ENCODE results near the gene PTPRU.
"Not testable (repeated sequence)": the region's sequence is repeated elsewhere in the genome, so short reads cannot be mapped to it uniquely, and the experiment has no call there.

The PTPRU gene

DNA sequence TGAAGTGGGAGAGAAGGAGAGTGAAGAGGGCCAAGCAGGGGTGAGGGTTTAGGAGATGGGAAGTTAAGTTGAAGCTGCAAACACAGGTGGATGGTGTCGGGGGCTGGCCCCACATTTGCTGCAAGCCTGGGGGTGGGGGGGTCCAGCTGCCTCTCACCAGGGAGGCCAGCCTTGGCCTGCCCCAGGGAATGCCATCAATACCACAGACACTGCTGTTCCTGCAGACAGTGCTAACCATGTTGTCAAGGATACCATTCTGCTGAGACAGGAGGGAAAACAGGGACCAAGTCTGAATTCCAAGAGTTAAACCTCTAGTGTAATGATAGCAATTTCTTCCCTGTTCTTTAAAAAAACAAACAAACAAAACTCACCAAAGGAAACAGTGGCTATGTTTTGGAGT, 13.6 kb upstream of the PTPRU start:
- DNase-seq: no peak

DNA sequence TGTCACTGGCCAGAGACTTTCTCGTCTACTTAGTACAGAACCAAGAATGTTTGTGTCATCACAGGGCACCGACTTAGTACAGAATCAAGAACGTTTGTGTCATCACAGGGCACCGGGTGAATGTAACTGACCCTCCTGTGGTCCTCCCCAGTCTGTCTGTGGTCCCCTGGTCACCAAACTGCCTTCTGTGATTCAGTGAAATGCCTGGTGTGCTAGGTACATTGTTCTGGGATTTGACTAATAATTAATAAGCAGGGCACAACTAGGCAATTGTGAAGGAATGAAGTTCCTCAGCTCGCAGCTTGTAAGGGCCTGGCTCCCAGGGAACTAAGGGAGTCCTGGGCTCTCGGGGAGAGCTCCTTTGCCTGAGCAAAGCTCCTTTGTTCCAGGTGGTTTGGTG, 12.8 kb upstream of the PTPRU start:
- no peak for DNase-seq

DNA sequence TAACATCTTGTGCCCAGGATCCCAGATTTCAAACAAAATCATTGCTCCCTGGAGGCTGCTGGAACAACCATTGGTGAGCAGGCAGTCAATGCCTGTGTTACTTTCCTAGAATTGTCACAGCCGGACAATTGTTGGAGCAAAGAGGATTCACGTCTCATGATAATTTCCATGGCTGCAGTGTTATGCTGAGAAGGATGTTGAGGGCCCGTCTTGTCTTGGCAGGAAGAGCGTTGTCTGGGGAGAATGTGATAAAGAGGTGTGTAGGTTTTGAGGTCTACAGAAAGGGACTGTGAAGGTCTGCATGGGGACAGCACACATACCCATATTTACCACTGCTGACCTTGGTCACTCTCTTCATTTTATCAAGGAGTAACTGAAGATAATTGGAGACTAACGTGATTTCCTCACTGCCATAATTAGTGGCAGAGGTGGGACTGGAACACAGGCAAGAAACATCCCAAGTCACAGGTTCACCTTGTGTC, 11.9 kb upstream of the PTPRU start:
- DNase-seq: no peak

DNA sequence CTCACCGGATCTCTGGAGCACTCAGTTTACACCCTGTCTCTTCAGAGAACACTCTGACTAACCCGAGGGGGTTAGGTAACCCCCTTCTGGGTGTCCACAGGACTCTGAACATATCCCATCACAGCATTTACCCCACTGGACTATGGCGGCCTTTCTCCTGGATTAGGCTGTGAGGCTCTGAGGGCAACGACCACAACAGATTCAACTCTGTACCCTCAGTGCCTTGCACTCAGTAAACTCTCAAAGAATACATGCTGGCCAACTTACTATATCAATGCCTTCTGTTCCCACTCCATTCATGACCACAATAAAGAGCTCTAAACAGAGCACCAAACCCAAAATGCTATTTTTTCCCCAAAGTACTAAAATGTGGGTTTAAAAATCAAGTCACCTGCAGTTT, 11.0 kb upstream of the PTPRU start:
- DNase-seq: no peak

DNA sequence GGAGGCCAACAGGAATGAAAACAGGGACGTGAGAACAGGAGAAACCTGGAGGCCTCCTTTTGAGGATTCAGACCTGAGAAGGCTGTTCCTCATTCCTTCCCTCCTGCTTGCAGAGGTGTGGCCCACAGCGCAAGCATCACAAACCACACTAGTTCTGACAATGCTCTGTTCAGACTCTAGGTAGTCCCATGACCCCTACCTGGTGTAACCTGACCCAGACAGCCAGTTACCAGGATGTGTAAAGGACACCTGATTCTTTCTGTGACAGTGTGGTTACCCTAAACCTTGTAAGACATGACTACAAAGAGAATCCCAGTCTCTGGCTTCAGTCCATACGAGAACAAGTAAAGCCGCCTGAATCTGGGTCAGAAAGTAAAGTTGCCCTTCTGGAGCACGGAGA, 8.8 kb upstream of the PTPRU start:
- no peak for DNase-seq

DNA sequence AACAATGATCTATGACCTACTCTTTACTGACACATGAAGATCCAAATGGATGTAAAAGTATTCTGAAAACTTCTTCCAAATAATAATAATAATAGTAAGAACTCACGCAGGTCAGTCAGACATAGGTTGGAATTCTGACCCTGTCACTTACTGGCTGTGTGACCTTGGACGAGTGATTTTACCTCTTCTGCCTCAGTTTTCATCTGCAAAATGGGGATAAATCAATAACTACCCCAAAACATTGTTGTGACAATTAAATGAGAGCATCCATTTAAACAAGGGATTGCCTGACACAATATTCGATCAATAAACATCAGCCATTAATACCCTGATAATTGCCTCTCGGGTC, 6.1 kb upstream of the PTPRU start:
- no peak for DNase-seq

DNA sequence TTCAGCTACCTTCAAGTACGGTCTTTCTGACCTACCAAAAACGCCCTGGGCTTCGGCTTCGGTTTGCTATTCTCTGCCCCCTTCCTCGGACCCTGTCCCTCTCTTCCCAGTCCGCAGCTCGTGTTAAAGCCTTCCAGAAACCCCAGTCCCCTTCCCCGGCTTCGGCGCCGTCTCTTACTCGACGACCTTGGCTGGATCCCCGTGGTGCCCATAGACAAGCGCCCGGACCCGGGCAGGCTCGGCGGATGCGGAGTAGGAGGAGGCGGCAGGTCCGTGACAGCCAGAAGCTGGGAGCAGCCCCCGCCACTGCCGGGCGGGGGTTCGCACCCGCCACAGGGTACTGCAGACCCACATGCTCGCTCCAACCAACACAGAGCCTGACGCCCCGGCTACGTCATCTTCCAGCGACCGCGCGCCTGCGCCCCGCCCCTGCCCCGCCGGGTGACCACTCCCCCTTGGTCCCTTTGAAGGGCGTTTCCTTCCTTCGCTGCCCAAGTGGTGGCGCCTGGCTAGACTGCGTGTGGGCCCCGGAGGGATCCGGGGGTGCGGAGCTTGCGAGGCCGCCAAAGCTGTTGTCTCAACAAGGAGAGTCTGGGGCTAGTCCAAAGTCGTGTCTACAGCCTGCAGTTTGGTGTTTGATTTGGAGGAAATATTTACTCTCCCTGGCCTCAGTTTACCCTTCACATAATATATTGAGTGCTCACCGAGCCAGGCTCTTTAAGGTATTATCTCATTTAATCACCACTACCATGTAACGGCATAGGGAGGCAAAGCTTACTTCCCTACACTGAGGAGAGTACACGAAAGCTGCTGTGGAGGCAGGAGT, 5.6 kb upstream of the PTPRU start, which contains the start of gene MECR:
Gene MECR (minus strand): TSS at position 382 of the 826 bp plus-strand sequence. CDS start 28 bp downstream, at position 354.
- DNase-seq: peak; percentile 91

DNA sequence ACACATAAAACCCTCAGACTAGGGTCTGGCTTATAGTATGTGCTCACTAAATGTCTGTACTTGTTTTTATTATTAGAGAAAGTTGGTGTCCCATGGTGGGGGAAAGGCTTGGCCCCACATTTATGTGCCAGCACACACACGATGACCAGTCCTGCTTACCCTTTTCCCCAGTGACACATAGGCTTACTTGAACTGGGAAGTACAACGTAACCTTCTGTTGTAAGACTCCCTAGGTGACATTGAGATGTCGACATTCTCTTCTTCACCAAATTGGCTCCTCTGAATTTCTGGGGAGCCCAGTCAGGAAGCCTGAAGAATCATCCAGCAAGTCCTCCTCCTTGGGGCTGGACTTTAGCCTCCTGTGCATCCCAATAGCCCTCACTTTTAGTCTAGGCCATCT, 3.9 kb upstream of the PTPRU start:
- peak; percentile 25 for DNase-seq

DNA sequence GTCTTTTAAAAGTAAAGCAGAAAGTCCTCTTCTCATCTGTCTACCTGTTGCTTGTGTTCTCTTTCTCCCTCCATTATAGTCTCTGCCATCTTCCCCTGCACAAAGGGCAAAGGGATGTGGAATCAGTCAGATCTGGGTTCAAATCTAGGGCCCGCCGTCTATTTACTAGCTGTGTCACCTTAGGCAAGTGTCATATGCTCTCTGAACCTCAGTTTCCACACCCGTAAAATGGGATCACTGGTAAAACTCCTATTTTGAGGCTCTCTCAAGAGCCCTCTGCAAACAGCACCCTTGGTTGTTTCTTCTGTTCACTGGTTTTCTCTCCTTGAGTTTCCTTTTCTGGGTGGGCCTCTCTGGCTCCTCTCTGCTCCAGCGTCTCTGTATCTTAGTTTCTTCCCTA, 2.6 kb upstream of the PTPRU start:
- DNase-seq: no peak

DNA sequence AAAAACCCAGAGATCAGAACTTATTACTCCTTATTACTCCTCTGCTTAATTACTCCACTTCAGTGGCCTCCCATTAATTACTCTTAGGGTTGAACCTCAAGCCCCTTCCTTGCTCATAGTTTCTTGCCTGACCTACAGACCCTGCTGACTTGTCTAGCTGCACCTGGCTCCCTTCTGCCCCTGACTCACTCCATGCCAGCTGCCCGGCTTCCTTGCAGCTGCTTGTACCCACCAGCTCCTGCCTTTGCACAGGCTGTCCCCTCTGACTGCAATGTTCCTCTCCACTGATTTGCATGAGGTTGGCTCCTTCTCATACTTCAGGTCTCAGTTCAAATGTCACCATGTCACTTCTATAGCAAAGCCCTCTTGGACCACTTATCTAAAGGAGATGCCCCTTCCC, 1.9 kb upstream of the PTPRU start:
- DNase-seq: no peak

DNA sequence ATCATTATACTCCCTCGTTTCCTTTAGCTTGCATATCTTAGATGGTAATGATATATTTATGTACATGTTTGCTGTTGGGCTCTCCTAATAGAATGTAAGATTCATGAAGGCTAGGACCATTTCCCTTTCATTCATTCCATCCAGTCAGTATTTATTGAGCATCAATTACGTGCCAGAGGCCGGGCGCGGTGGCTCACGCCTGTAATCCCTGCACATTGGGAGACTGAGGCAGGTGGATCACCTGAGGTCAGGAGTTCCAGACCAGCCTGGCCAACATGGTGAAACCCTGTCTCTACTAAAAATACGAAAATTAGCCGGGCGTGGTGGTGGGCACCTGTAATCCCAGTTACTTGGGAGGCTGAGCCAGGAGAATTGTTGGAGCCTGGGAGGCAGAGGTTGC, 1.4 kb upstream of the PTPRU start:
- not testable (repeated sequence) for DNase-seq

DNA sequence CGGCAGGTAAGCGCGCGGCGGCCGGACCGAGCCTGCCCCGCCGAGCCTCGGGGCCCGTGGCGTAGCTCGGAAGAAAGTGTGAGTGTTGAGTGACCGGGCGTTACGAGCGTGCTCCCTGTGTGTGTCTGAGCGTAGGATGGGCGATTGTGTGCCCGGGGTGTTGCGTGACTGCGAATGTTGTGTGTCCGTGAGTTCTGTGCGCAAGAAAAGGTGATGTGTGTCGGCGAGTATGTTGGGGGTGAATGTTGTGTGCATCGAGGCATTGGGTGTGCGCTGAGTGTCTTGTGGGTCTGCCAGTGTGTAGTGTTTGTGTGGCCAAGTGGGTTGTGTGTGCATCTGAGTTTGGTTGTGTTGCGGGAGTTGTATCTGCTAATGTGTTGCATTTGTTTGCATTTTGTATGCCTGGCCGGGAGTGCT, 398 bp downstream of the PTPRU start:
- DNase-seq: no peak

DNA sequence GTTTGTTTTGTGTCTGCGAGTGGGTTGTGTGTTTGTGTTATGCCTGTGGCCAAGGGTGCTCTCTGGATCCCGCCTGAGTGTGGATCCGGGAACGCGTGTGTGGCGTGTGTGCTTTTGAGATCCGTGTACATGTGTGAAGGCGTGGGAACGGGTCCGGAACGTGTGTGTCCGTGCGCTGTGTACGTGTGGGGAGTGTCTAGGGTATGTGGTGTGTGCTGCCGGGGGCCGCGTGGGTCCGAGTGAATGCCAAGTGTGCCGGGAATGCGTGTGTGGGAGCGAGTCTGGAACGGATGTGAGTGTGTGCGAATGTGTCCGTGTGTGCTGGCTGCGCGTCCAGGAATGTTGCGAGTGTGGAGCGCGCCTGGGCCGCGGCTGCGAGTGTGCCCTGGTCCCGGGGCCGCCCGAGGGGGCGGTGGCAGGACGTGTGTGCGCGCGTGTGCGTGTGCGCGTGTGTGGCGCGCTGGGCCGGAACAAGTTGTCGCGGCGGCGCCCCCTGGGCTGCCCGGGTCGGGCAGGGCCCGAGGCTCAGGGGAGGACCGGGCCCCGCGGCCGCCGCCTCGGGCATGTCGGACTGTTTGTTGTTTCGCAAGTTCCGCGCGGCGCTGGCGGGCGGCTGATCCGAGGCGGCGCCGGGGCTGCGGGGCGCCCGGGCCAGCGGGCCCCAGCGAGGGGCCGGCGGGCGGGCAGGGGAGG, 953 bp downstream of the PTPRU start:
- DNase-seq: peak; percentile 27

DNA sequence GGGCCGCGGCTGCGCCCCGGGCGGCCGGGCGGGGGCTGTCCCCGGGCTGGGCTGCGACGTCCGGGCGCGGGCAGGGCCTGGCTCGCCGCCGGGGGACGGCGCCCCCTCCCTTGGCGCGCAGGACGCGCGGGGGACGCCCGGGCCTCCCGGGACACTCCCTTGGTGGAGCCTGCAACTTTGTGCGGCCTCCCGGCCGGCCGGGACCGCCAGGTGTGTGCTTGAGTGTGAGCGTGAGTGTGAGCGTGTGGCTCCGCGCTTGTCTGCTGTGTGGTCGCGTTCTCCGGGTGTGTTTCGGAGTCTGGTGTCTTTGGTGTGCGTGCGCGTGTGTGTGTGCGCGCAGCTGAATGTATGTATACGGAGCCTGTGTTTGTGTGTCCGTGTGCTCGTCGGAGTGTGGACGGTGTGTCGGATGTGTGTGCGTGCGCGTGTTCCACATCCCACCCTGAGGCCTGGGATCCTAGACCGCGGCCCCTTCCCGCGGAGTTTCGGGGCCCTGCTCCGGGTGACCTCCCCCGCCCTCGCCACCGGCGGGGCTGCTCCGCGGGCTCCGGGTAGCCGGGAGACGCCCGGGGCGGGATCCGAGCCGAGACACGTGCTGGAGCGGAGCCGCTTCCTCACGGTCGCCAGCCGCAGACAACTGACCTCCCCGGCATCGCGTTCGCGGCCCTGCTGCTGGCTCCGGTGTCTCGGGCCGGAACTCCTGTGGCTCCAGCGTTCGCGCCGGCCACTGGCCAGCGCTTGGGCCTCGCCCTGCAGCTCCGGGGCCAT, 1.7 kb downstream of the PTPRU start:
- DNase-seq: no peak

DNA sequence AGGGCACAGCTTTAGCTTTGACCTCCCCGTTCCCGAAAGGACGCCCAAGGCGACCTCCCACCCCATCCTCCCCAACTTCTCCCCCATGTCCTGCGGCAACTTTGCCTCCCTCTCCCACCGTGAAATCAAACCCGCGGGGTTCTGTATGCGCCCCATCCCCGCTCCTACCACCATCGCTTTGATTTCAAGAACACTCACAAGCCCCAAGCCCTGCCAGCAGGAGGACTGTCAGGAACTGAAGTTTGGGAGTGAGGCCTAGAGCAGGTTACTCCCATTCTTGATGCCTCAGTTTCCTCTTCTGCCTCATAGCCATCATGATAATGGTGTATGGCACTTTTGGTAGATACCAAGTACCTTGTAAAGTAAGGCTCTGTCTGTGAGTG, 2.3 kb downstream of the PTPRU start:
- no peak for DNase-seq

DNA sequence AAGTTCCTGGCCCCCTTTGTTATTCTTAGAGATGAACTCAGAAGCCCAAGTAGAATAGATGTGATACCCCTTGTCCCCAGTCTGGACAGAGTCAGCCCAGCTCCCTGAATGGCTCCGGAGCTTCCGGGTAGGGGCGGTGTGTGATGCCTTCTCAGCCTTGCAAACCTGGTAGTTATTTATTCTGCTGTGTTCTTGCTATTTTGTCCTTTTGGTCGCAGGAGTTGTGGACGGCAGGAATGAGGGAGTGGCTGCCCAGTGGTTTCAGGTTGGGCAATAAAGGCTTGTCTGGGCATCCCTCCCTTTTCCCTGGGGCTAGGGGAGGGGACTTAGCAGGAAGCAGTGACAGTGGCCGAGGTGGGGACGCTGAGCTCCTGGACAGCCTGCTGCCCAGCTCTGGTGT, 2.8 kb downstream of the PTPRU start:
- DNase-seq: no peak

DNA sequence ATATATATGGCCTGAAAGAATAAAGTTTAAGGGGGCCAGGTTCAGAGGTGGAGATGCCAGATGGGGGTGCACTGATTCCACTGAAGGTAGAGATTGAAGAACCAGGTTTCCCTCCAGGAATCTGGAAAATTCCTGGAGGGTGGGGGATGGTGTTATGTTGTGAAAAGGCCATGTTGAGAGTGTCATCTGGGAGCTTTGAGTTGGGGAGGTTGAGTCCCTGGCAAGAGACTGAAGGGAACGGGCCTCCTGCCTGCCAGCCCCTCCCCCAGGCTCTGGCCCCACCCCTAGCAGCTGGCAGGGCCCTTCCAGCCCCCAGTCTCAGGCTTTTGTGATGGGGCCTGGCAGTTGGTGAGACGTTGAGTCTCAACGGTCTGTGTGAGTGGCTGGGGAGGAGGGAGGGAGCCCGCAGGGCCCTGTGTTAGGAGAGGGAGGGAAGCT, 4.1 kb downstream of the PTPRU start:
- DNase-seq: no peak

DNA sequence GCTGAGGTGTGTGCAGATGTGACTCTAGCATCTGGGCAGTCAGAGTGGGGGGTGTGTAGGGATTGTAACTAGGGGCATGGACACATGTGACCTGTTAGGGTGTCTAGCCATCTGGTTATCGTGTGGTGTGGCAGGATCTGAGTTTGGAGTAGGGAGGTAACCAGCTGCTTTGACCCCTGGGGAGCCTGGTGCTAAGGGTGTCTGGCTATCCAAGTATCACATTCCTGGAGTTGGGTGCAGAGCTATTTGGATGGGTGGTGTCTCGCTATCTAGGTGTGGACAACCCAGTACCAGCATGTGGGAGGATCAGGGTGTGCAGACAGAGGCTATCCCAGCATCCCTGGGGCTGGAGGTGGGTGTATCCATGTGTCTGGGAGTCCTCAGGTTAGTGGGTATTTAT, 4.7 kb downstream of the PTPRU start:
- DNase-seq: no peak

DNA sequence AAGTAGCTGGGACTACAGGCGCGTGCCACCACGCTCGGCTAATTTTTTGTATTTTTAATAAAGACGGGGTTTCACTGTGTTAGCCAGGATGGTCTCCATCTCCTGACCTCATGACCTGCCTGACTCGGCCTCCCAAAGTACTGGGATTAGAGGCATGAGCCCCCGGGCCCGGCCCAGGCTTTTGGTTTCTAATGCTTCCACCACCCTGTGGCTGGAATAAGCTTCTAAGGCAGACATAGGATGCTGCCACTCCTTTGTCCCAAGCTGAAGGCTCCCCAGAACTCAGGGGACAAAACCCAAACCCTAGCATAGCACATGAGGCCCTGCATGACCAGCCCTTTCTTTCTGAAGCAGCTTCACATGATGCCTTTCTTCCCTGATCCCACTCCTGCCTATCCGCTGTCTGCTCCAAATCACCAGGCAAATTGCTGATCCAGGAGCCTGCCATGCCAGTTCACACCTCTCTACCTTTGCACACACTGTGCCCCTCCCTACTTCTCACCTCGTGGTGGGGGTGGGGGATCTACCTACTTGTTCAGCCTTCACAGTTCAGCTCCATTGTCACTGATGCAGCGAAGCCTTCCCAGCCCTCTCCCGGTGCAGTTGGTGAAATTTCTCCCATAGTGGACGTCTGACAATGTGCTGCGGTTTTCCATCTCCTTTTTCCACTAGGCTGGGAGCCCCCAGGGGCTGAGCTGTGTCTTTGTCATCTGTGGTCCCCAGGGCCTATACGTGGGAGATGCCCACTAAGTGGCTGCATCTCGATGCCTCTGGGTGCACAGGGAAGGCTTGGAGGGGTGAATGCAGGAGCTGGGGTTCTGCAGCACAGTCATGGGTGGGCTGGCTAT, 6.9 kb downstream of the PTPRU start:
- DNase-seq: no peak

DNA sequence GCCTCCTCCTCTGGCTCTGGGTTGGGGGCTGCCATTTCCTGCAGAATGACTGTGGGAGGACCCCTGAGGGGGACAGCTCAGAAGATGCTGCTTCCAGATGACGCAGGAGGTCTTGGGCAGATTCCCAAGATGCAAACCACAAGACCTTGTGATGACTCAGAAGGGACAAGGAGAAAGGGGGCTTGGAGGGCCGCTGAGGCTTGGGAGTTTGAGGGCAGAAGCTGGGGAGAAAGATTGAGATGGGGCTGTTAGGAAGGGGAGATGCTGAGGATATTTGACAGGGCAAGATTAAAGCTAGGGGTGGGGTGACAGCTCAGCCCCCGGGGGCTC, 7.5 kb downstream of the PTPRU start:
- DNase-seq: no peak

DNA sequence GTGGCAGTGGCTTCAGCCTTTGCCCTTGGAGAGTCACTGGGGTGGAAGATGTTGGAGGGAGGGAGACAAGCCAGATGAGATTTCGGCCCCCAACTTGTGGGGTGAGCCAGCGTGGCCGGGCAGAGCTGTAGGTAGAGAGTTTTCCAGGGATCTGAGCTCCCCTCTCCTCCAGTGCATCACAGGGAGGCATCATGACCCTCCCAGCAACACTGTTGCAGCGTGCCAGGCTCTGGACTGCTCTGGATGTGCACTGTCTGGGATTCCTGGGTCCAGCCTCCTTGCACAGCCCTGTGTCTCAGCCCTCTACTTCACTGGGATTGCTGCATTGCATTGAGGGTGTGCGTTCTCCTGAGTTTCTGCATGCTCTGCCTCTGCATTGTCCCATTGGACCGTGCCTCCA, 8.9 kb downstream of the PTPRU start:
- DNase-seq: no peak

DNA sequence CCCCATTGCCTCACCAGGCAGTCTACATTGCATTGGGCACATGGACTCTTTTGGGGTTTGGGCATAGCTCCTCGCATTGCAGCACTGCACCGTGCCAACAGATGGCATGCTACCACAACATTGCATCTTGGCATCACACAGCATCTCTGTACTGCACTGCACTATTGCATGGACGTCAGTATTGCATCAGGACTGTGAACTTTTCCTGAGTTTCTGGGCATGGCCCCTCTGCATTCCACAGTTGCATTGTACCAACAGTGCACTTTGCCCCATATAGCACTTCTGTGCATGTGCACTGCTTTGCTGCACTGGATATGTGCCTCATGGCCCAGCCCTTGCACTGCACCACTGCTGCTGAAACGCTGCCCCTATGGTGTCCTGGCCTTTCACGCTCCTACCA, 9.6 kb downstream of the PTPRU start:
- DNase-seq: no peak

DNA sequence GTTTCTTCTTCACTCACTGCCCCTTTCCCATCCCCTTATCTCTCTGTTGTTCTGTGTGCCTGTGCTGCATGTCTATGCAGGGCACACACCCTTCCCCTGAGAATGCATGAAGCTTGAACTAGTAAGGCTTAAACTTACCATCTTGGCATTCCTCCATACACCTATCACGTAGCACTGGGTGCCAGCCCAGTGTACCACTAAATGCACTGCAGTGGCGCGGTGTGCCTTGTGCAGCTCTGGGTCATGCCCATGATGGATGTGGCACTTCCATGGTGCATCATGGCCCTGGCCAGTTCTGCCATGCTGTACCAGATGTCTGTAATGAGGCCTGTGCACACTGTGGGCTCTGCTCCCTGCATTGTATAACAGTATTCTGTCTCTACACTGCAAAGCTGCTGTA, 10.7 kb downstream of the PTPRU start:
- DNase-seq: no peak
